IPS-NIHi7 (cell line): ENCODE measurements around the gene HRH3.

Experiments
- DNase-seq: peaks from one replicate; pipeline ENCODE4 v3.0.0; 2012; ENCODE audit warnings: mixed read lengths; ENCODE audit errors: extremely low spot score

Gene HRH3

GRCh38 chr20:62230696-62231095 is 10.6 kb upstream of the HRH3 start:
- no peak for DNase-seq

- no peak for DNase-seq
Measured at GRCh38 chr20:62230276-62230675, 10.2 kb upstream of the HRH3 start.

- DNase-seq: no peak
Measured at GRCh38 chr20:62229667-62230066, 9.6 kb upstream of the HRH3 start.

GRCh38 chr20:62228982-62229545 is 9.0 kb upstream of the HRH3 start:
- no peak for DNase-seq

- DNase-seq: peak; percentile 75
Measured at GRCh38 chr20:62227977-62228958, 8.2 kb upstream of the HRH3 start.

- DNase-seq: no peak
Measured at GRCh38 chr20:62227591-62227976, 7.5 kb upstream of the HRH3 start.

- DNase-seq: no peak
Measured at GRCh38 chr20:62226707-62227590, 6.9 kb upstream of the HRH3 start.

GRCh38 chr20:62225820-62226635 is 6.0 kb upstream of the HRH3 start:
- DNase-seq: no peak

GRCh38 chr20:62225026-62225425 is 4.9 kb upstream of the HRH3 start:
- DNase-seq: no peak

- no peak for DNase-seq
Measured at GRCh38 chr20:62224113-62224855, 4.2 kb upstream of the HRH3 start.

GRCh38 chr20:62223571-62223970 is 3.5 kb upstream of the HRH3 start:
- no peak for DNase-seq

GRCh38 chr20:62222972-62223371 is 2.9 kb upstream of the HRH3 start:
- no peak for DNase-seq

- DNase-seq: no peak
Measured at GRCh38 chr20:62222266-62222850, 2.3 kb upstream of the HRH3 start.

GRCh38 chr20:62220666-62221568 is 839 bp upstream of the HRH3 start:
- no peak for DNase-seq

- no peak for DNase-seq
Measured at GRCh38 chr20:62219101-62219991, 732 bp downstream of the HRH3 start.

- no peak for DNase-seq
Measured at GRCh38 chr20:62217913-62218773, 1.9 kb downstream of the HRH3 start.
